ENCODE measurements around the gene MOB3B. TPM values are rescaled to one million over a fixed set of nuclear protein-coding genes. Genes with fewer than 3 reads are reported as not detected.

Gene MOB3B
- total and polyA plus RNA-seq, 2 of the 13 experiments (the other 11 are each of a cell fraction or from before 2014, with no cell fraction given): 0.03 to 0.09 TPM

DNA sequence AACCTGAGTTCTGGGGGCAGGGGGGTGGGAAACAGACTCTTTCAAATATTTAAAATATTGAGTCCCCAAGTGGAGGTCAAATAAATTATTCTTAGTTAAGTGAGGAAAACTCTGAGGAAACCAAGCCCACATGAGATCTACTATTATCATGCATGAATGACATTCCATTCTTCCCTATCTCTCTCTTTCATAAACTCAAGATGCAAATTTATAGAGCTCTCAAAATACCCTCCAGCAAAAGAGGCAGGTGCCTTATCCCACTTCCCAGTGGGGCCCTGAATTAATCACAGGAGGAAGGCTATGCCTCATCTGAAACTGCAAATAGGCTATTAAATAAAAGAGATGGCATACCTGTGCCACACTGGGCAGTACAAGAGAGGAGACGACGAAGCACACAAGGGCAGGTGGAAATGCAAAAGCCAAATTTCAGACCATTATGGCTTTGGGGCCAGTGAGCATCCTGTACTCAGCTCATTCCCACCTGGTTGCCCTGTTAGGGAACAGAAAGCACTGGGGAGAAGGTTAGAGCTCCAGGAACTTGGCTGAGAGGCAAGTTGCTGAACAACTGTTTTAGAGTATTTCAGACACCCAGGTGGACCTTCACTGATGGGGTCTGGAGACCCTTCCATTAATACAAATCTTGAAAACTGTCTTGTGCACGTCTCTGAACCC is 130.5 kb downstream of the MOB3B start:
- no peak for FAIRE-seq
- intact Hi-C loops (cut with micrococcal nuclease; ENCODE audit: unreplicated experiment): no loop called here
- TF ChIP-seq KAT2B (IDR thresholded peaks at IDR 0.05; ENCODE audit: borderline replicate concordance, low read depth, low read length): no peak
- TF ChIP-seq, protein P1, sequence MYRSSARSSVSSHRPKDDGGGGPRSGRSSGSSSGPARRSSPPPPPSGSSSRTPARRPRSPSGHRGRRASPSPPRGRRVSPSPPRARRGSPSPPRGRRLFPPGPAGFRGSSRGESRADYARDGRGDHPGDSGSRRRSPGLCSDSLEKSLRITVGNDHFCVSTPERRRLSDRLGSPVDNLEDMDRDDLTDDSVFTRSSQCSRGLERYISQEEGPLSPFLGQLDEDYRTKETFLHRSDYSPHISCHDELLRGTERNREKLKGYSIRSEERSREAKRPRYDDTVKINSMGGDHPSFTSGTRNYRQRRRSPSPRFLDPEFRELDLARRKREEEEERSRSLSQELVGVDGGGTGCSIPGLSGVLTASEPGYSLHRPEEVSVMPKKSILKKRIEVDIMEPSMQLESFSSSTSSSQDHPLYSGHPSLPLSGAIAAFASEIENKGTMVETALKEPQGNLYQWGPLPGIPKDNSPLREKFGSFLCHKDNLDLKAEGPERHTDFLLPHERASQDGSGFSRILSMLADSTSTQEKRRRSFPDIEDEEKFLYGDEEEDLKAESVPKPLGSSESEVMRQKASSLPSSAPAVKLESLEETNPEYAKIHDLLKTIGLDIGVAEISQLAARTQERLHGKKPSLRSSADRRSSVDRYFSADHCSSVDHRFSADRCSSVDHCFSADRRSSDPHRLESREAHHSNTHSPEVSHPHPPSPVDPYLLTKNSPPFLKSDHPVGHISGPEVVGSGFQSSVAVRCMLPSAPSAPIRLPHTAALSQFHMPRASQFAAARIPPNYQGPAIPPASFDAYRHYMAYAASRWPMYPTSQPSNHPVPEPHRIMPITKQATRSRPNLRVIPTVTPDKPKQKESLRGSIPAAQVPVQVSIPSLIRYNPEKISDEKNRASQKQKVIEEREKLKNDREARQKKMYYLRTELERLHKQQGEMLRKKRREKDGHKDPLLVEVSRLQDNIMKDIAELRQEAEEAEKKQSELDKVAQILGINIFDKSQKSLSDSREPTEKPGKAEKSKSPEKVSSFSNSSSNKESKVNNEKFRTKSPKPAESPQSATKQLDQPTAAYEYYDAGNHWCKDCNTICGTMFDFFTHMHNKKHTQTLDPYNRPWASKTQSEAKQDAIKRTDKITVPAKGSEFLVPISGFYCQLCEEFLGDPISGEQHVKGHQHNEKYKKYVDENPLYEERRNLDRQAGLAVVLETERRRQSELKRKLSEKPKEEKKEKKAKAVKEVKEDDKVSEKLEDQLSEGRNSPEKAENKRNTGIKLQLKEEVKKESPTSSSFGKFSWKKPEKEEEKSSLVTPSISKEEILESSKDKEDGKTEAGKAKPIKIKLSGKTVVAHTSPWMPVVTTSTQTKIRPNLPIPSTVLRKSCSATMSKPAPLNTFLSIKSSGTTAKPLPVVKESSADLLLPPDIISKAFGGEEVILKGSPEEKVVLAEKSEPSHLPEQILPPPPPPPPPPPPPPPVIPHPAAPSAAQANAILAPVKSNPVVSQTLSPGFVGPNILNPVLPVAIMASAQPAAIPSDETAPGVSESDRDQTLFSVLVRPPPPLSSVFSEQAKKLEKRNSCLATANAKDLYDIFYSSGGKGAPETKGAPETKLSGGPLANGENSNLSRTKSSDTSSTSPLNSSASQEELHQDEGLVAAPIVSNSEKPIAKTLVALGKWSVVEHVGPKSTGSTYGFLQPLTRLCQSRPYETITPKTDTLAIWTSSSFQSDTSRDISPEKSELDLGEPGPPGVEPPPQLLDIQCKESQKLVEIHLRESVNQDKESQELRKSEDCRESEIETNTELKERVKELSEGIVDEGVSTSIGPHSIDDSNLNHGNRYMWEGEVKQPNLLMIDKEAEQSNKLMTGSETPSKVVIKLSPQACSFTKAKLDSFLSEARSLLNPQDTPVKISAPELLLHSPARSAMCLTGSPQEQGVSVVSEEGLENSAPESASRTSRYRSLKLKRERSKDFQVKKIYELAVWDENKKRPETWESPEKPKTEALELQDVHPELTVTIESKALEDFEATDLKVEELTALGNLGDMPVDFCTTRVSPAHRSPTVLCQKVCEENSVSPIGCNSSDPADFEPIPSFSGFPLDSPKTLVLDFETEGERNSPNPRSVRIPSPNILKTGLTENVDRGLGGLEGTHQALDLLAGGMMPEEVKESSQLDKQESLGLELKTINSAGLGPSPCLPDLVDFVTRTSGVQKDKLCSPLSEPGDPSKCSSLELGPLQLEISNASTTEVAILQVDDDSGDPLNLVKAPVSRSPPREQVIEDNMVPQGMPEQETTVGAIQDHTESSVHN (CRISPR knock-in tag; IDR thresholded peaks at IDR 0.05): no peak
- TF ChIP-seq ZNF550 (CRISPR knock-in tag; IDR thresholded peaks at IDR 0.05; ENCODE audit: borderline replicate concordance): no peak
- TF ChIP-seq KLF13 (CRISPR knock-in tag; IDR thresholded peaks at IDR 0.05): no peak
- BruUV-seq (replicated peaks): no TSS peak
- WGBS (ENCODE audit: low lambda C conversion rate): 5% methylated on average over 3 of the region's 3 CpGs
- no peak for DNase-seq (ENCODE audit: low spot score)
- Histone ChIP-seq H3K4me3 (replicated peaks in 1 of 3; ENCODE audit: insufficient read depth in 1 of 3, low read depth in 2 of 3, low read length in 3 of 3) (no peak overlapping the region), H3K4me2 (ENCODE audit: low read depth, low read length) (no peak overlapping the region), H3K9ac (ENCODE audit: insufficient read depth, low read depth, low read length) (no peak overlapping the region), H2AFZ (ENCODE audit: low read length) (no peak overlapping the region), H3K27me3 (ENCODE audit: control insufficient read depth in 1 of 2, insufficient read depth in 2 of 2, low read length in 2 of 2) (peaks cover 0 to 2% of the 10 kb centered on the region in 2 experiments; a peak in 1 of 5 replicates), H3K79me2 (ENCODE audit: insufficient read depth, low read length) (no peaks in the 10 kb centered on the region), H3K36me3 (replicated peaks in 1 of 2; ENCODE audit: control insufficient read depth in 1 of 2, insufficient read depth in 2 of 2, low read length in 2 of 2) (no peaks in the 10 kb centered on the region), H4K20me1 (ENCODE audit: insufficient read depth, low read length) (no peaks in the 10 kb centered on the region), H3K27ac (ENCODE audit: extremely low read length, insufficient read depth, low read length) (no peak overlapping the region), H3K9me3 (ENCODE audit: low read length) (no peaks in the 10 kb centered on the region), H3K4me1 (ENCODE audit: insufficient read depth, low read length) (0 out of 2 replicates have a peak, but pooled peaks cover 4% of the 10 kb centered on the region)
- in situ Hi-C loops (cut with HindIII; ENCODE audit: extremely low pct_ligation_motif_present, low pct_unique_long_range_greater_than_20kb): no loop called here
- CTCF ChIA-PET (ENCODE audit: low intra/inter-chr PET ratio, low total read pairs): no interaction called here
- no peak for ATAC-seq
- POLR2A ChIA-PET: no interaction called here

Measured in HepG2 (cell line).